ENCODE data around the gene ANKRD13A. TPM values are rescaled to one million over a fixed set of nuclear protein-coding genes. Genes with fewer than 3 reads are reported as not detected.

Gene ANKRD13A
- total and polyA plus RNA-seq, 2 of the 13 experiments (the other 11 are each of a cell fraction or from before 2014, with no cell fraction given) = 34.1 to 41.6 TPM

- TF ChIP-seq SNAPC4 (CRISPR knock-in tag; IDR thresholded peaks at IDR 0.05) (peak; percentile 24; the same call in 1 of the 2 replicates), SMAD9 (CRISPR knock-in tag; IDR thresholded peaks at IDR 0.05) (no peak), TBX2 (CRISPR knock-in tag; IDR thresholded peaks at IDR 0.05; ENCODE audit: borderline replicate concordance) (peak; percentile 87), ZNF597 (CRISPR knock-in tag; IDR thresholded peaks at IDR 0.05) (no peak), TFAP4 (IDR thresholded peaks at IDR 0.05; ENCODE audit: borderline replicate concordance, low read depth) (peak; percentile 25; the same call in 1 of the 2 replicates), SATB2 (CRISPR knock-in tag; IDR thresholded peaks at IDR 0.05) (no peak), ZSCAN9 (CRISPR knock-in tag; IDR thresholded peaks at IDR 0.05; ENCODE audit: borderline replicate concordance) (peak; percentile 76), ZNF784 (CRISPR knock-in tag; IDR thresholded peaks at IDR 0.05; ENCODE audit: borderline replicate concordance) (peak; percentile 83; the same call in 1 of the 2 replicates), BCLAF1 (IDR thresholded peaks at IDR 0.05) (no peak), RAD51 (IDR thresholded peaks at IDR 0.05; ENCODE audit: borderline replicate concordance) (no peak), HOXA3 (CRISPR knock-in tag; IDR thresholded peaks at IDR 0.05) (peak; percentile 91), HINFP (CRISPR knock-in tag; IDR thresholded peaks at IDR 0.05; ENCODE audit: low read depth) (peak; percentile 43), BRD4 (CRISPR knock-in tag; IDR thresholded peaks at IDR 0.05) (peak; percentile 82; the same call in 1 of the 2 replicates), ZBTB7B (CRISPR knock-in tag; IDR thresholded peaks at IDR 0.05) (no peak), TCF7L2 (IDR thresholded peaks at IDR 0.05; ENCODE audit: low read depth, low read length) (no peak), ZSCAN31 (CRISPR knock-in tag; IDR thresholded peaks at IDR 0.05; ENCODE audit: low read depth) (peak; percentile 74; the same call in 1 of the 2 replicates)
These were observed 49.2 kb downstream of the ANKRD13A start, which contains the start of gene C12orf76 (continued) for GRCh38 chr12:110048242-110049027.

All from HepG2 (cell line).